GM15510 (cell line): Measurements from ENCODE around the gene ASB15.

Experiments
- POLR2A ChIP-seq: IDR thresholded peaks from 3 replicates; pipeline ENCODE4 v1.6.1; 2011; ENCODE audit warnings: borderline replicate concordance; ENCODE audit not compliant: insufficient read length; ENCODE audit errors: extremely low read depth

The ASB15 gene

DNA sequence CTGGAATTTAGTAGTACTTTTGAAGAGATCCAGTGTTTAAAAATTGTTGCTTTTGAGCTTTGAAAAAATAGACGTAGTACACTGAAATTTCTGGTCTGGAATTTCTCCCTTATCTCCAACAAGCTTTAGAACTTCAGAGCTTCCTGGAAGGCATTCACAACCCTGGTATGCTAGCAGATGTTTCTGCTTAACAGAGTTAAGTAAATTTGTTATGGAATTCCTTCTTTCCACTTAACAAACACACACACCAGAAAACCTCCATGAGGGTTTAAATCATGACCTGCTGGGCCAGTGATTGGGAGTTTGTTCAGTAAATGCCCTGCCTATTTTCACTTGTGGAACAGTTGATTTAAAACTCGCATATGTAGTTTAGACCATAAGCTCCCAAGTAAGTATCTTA is 13.7 kb downstream of the ASB15 start:
- TF ChIP-seq POLR2A, result no peak

DNA sequence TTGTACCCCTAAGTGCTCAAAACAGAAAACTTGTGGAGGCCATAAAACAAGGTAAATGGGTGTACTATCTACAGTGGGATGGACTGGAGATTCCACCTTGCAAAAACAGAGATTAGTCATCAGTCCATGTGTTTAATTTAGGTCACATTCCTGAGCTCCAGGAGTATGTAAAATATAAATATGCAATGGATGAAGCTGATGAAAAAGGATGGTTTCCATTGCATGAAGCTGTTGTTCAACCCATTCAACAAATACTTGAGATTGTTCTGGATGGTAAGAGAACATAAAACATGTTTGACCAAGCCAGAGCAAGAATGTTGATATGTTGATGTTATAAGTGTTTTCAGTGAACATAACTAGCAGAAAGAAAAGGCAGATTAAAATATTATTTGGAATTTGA is 14.6 kb downstream of the ASB15 start:
- no peak for TF ChIP-seq POLR2A

DNA sequence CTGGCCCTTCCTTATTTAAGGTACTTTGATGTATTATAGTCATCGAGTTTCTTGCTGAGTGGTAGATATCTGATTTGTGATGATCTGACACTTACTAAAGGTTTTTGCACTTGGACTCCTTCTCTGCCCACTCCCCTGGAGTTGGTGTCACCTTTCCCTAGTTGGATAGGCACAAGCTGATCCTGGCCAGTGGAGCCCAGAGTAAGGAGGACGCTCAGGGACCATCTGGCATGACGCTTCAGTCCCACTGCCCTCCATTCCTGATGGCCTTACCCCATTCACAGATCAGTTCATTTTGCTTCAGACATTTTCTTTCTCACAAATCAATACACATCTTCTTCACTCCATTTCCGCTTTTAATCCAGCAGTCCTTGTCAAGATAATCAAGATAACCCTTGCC is 20.1 kb downstream of the ASB15 start:
- no peak for TF ChIP-seq POLR2A

DNA sequence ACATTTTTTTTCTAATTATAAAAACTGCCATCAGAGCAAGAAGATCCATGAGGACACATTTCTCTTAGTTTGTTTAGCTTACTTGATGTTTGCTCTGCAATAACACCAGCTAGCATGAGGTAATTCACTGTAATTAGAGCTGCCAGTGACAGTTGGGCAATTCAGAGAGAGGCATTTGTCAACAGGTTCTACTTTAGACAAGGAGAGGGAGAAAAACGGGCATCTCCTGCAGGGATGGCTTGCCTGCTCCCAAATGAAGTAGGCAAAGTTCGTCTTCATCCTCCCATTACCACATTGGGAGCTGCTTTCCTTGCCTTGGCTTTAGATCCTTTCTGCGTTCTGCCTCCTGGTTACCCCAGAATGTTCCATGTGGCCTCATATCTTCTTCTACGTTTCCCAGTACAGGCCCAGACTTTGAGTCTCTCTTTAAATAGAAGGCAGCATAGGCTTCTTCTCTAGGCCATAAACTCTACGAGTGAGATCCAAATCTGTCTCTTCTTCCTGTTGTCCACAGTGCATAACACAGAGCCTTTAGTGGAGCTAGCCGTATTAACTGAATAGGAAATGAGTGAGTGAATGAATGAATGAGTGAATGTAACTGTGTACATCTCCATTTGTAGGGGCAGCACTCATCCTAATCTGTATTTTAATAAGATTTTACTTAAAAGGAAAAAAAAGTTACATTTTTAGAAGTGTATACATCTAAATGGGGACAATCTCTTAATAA is 21.2 kb downstream of the ASB15 start:
- TF ChIP-seq POLR2A, result no peak

DNA sequence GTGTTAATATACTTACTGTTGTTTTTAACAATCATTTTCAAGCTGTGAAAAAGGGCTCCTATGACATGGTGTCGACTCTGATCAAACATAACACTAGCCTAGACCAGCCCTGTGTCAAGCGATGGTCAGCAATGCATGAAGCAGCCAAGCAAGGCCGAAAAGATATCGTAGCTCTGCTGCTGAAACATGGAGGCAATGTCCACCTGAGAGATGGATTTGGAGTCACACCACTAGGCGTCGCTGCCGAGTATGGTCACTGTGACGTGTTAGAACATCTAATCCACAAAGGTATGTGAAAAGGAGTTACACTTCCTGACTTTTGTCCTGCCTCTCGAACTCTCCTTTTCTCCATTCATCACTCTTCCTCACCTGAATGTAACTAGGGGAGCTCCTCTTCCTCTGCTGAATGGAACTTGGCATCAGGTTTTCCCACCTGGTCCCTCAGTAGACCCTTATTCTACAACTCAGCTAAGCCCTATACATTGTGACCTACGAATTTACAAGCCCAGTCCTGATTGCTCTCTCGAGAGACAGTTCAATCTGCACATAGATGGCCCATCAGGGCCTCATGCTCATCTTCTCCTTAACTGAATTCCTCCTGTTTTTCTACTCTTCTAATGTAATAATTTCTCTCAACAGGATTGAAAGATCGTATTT is 23.0 kb downstream of the ASB15 start:
- TF ChIP-seq POLR2A, result no peak

DNA sequence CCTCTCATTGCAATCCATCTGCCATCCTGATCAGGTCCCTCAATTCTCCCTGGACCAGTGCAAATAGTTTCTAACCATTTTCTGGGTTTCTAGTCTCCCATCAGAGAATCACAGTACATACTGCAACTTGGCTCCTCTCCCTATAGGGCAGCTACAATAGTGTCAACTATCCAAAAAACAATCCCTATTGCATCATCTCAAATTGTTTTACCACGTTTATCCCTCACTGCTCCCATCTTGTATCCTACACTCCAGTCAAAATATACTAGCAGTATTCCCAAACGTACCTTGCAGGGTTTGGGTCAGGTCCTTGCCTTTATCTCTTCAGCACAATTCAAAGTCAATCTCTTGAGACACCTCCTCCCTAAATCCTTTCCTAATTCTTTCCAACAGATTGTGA is 23.6 kb downstream of the ASB15 start:
- TF ChIP-seq POLR2A, result no peak

DNA sequence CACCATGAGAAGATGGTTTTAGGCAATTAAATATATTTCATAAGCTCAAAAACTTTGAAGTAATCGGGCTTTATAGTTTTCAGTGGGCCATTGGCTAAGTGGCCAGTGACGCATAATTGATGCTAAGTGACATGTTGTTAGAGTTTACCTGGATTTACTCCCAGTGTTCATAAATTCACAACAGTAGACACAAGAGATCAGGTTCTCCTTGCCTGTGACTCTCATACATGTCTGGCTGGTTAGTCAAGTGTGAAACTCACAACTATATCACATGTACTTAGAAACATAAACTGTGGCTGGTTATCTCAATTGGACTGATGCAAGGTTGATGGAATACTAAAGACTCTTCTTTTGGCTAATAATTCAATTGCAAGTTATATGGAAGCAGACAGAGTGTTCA is 26.2 kb downstream of the ASB15 start:
- no peak for TF ChIP-seq POLR2A

DNA sequence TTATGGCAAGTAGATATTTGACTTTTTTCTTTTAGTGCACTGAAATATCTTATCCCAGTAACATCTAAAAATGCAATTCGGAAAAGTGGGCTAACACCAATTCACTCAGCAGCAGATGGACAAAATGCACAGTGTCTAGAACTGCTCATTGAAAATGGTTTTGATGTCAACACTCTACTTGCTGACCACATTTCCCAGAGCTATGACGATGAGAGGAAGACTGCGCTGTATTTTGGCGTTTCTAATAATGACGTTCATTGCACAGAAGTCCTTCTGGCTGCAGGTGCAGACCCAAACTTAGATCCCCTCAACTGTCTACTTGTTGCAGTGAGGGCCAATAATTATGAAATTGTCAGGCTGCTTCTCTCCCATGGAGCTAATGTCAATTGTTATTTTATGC is 27.2 kb downstream of the ASB15 start:
- no peak for TF ChIP-seq POLR2A

DNA sequence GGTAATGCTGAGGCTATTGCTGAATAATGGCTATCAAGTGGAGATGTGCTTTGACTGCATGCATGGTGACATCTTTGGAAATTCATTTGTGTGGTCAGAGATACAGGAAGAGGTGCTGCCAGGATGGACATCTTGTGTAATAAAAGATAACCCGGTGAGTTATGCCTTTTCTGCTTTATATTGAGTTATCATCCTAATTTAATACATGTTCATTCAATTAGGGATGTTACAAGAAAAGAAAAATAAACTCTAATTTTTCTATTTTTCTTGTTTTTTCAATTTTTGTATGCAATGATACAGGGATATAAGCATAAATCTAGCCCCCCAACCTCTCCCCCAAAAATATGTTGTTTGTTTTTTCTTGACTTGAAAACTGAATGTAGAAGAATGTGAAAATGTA is 27.7 kb downstream of the ASB15 start:
- no peak for TF ChIP-seq POLR2A

DNA sequence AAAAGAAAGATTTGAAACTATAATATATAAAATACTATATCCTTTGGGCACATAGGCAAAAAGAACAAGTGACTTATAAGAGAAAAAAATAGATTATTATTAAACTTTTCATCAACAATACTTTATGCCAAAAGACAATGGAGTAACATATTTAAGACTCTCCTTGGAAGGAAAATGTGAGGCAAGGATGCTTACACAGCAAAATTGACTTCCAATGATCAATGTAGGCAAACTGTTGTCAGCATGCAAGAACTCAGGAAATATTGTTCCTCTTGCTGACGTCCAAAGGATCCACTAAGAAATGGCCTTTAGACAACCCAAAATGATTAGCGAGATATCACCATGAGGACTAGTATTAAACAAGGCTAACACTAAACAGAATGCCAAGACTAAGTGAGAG is 31.2 kb downstream of the ASB15 start:
- TF ChIP-seq POLR2A, result no peak

DNA sequence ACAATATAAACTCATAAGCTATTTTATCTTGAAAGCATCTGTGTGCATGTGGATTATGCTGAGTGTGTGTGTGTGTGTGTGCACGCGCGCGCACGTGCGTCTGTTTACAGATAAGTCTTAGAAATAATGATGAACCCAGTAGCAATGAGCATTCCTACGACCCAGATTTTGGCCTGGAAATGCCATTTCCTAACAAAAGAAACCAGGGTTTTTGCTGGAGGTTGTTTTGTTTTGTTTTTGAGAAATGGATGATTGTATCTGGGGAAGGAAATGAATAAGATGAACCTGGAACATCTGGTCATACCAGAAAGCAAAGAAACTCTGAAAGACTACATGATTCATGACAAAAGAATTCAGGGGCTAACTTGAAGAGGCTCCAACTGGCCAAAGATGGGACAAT is 31.9 kb downstream of the ASB15 start:
- no peak for TF ChIP-seq POLR2A

DNA sequence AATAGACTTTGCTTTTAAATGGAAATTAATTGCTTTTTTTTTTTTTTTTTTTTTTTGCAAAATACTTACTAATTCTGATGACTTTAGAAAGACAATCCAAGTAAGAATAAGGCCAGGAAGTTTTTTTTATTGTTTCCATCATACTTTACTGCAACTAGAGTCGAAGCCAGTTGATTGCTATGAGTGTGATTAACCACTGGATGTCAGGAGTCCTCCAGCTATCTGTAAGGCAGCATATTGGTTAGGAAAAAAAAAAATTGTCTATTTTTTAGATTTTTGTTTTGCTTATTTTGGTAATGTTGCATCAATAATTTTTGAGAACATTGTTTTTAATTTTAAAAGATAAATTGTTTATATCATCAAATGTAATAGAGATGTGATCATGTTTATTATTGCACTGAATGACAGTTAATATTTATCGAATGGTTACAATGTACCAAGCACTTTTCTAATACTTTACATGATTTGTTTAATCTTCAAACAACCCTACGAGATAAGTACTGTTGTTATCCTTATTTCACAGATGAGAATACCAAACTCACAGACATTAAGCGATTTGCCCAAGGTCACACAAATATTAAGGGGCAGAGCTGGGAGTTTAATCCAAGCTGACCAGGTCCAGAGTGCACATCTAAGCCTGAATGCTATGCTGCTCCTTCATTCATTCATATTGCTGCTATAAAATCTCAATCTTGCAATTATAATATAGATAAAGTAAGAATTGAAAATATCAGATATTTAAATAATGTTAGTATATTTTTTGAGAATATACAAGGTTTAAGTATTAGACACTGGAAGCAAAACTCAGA is 34.1 kb downstream of the ASB15 start:
- no peak for TF ChIP-seq POLR2A

DNA sequence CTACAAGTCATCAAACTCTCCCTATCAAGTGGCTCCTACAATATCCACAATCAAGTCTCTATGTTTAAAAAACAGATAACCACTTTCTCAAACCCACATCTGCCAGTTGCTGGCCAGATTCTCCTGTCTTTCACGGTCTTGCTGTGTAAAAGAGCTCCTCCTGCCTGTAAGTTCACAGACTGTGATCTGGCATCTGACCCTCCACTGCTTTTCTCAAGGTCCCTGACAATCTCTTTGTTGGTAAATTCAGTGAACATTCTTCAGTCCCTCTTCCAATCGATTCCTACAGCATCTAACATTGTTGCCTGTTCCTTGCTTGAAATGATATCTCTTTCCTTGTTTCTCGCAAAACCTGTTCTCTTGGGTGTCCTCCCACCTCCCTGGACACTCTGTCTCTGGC is 35.6 kb downstream of the ASB15 start:
- TF ChIP-seq POLR2A, result no peak

DNA sequence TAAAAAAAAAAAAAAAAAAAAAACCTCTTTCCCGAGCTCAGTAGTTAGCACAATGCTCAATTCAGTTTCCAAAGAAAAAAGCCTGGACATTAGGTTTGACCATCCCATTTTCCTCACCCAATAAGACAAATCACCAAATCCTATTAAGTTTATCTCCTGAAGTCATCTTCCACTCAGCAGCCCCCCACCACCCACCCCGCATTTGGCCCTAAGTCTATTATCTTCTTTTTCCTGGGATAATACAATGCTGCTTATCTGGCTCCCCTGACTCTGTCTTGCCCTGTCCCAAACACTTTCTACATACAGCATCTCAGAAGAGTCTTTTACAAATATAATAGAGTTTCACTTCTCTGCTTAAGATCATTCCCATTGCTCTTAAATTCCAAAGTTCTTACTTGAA is 36.3 kb downstream of the ASB15 start:
- TF ChIP-seq POLR2A, result no peak

DNA sequence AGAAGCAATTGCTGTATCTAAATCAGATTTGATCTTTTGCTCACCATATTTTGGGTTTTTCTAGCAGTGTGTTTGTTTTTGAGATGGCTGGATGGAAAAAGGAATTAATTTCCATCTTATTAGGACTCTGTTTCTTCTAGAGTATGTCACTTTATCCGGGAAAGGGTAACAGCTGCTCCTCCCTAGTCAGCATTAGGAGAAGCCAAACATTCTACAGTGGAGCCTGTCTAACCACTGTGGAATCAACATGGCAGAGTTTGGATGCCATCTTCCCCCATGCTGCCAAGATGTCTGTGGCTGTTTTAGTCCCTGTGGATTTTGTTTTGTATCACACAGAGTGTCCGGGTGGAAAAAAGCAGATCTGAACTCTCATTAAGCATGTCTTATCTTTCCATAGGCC is 38.0 kb downstream of the ASB15 start:
- no peak for TF ChIP-seq POLR2A

DNA sequence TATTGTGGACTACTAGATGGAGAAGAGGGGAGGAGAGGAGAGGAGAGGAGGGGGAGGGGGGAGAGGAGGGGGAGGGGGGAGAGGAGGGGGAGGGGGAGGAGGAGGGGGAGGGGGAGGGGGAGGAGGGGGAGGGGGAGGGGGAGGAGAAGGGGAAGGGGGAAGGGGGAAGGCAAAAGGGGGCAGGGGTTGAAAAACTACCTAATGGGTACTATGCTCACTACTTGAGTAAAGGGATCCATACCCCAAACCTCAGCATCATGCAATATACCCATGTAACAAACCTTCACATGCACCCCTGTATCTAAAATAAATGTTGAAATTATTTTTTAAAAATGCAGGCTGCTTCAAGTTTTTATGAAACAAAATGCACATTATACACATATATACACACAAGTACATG is 39.0 kb downstream of the ASB15 start:
- no peak for TF ChIP-seq POLR2A

DNA sequence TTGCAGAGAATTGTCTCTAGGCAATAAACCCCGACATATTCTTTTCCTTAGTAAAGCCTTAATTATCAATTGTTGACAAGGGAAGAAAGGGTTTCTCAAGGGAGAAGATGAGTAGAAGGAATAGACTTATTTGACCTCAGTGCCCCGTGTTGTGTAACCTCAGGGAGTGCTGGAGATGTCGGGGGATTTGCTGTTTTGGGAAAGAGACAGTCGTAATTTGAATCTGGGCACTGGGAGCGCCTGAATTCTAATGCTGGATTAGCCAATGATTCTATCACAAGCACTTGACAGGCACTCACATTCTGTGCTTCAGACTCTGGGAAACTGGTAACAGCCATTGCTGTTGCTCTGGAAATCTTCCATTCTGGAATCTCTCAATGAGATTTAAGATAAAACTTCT is 40.3 kb downstream of the ASB15 start:
- TF ChIP-seq POLR2A, result no peak
